Kidney epithelial cell (primary cell): ENCODE measurements around the gene EEF1A1. TPM values are rescaled to one million over a fixed set of nuclear protein-coding genes. Genes with fewer than 3 reads are reported as not detected.
"Not testable (repeated sequence)": the region's sequence is repeated elsewhere in the genome, so short reads cannot be mapped to it uniquely, and the experiment has no call there.

Experiments used
- DNase-seq: peaks from one replicate; pipeline ENCODE4 v3.0.0-alpha.2; 2010; ENCODE audit warnings: low read depth
- H3K27me3 ChIP-seq: 2 replicates; pipeline ENCODE4 v1.6.0; 2011; ENCODE audit warnings: low read length; ENCODE audit not compliant: control insufficient read depth, insufficient read depth
- H3K36me3 ChIP-seq: 2 replicates; pipeline ENCODE4 v1.5.1; 2011; ENCODE audit warnings: low read length; ENCODE audit not compliant: control insufficient read depth, insufficient read depth
- H3K4me3 ChIP-seq: 2 replicates; pipeline ENCODE4 v1.5.1; 2011; ENCODE audit warnings: low read depth, mild to moderate bottlenecking, control low read depth, low read length
- total RNA-seq: library from RNA; depleted of rRNA; stranded (reverse); fragments of >200 nt; gene quantifications from 2 replicates; pipeline ENCODE4 v1.2.3, GENCODE V29; 2015
- TF ChIP-seq, protein P1 (sequence below): IDR thresholded peaks from 2 replicates; pipeline ENCODE4 v1.5.1; 2011; ENCODE audit warnings: mild to moderate bottlenecking, moderate library complexity, low read length, control low read depth, inconsistent platforms; ENCODE audit not compliant: insufficient read depth, poor library complexity, severe bottlenecking

The EEF1A1 gene
- total RNA-seq, 1 donor from 2014 or later: 18,187 TPM

DNA sequence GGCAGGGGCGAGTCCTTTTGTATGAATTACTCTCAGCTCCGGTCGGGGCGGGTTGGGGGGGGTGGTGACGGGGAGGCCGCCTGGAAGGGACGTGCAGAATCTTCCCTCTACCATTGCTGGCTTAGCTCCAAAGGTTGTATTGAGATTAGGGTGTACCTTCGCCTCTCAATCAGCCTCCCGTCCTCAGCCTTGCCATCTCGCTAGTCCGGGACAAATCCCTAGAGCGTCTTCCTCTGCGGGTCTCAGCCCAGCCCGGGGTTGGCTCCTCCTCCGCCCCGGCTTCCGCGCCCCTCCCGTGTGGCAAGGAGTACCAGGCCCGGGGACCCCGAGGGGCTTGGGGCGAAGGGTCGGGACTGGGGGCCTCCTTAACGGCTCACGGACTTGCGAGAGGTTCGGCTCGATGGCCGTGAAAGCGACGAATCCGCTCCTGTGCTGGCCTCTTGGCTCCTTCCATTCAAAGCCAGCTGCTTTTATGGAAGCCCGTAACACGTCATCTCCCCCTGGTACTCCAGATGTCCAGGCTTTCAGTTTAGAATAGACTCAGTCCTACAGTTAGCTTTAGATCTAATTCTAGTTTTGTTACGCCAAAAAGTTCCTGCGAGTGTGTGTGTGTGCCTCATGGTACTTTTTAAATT, 636 bp upstream of the EEF1A1 start:
- Histone ChIP-seq H3K27me3 (no peaks in the 10 kb centered on the region), H3K4me3 (peak overlapping the region; percentile 62), H3K36me3 (peaks cover 7% of the 10 kb centered on the region)
- no peak for DNase-seq
- TF ChIP-seq, protein P1, sequence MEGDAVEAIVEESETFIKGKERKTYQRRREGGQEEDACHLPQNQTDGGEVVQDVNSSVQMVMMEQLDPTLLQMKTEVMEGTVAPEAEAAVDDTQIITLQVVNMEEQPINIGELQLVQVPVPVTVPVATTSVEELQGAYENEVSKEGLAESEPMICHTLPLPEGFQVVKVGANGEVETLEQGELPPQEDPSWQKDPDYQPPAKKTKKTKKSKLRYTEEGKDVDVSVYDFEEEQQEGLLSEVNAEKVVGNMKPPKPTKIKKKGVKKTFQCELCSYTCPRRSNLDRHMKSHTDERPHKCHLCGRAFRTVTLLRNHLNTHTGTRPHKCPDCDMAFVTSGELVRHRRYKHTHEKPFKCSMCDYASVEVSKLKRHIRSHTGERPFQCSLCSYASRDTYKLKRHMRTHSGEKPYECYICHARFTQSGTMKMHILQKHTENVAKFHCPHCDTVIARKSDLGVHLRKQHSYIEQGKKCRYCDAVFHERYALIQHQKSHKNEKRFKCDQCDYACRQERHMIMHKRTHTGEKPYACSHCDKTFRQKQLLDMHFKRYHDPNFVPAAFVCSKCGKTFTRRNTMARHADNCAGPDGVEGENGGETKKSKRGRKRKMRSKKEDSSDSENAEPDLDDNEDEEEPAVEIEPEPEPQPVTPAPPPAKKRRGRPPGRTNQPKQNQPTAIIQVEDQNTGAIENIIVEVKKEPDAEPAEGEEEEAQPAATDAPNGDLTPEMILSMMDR: no peak

DNA sequence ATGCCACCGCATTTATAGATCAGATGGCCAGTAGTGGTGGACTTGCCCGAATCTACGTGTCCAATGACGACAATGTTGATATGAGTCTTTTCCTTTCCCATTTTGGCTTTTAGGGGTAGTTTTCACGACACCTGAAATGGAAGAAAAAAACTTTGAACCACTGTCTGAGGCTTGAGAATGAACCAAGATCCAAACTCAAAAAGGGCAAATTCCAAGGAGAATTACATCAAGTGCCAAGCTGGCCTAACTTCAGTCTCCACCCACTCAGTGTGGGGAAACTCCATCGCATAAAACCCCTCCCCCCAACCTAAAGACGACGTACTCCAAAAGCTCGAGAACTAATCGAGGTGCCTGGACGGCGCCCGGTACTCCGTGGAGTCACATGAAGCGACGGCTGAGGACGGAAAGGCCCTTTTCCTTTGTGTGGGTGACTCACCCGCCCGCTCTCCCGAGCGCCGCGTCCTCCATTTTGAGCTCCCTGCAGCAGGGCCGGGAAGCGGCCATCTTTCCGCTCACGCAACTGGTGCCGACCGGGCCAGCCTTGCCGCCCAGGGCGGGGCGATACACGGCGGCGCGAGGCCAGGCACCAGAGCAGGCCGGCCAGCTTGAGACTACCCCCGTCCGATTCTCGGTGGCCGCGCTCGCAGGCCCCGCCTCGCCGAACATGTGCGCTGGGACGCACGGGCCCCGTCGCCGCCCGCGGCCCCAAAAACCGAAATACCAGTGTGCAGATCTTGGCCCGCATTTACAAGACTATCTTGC, 725 bp downstream of the EEF1A1 start:
- H3K27me3 ChIP-seq: no peaks in the 10 kb centered on the region
- TF ChIP-seq, protein P1: no peak
- peak overlapping the region; percentile 70 for H3K4me3 ChIP-seq
- H3K36me3 ChIP-seq: peaks cover 7% of the 10 kb centered on the region
- no peak for DNase-seq

DNA sequence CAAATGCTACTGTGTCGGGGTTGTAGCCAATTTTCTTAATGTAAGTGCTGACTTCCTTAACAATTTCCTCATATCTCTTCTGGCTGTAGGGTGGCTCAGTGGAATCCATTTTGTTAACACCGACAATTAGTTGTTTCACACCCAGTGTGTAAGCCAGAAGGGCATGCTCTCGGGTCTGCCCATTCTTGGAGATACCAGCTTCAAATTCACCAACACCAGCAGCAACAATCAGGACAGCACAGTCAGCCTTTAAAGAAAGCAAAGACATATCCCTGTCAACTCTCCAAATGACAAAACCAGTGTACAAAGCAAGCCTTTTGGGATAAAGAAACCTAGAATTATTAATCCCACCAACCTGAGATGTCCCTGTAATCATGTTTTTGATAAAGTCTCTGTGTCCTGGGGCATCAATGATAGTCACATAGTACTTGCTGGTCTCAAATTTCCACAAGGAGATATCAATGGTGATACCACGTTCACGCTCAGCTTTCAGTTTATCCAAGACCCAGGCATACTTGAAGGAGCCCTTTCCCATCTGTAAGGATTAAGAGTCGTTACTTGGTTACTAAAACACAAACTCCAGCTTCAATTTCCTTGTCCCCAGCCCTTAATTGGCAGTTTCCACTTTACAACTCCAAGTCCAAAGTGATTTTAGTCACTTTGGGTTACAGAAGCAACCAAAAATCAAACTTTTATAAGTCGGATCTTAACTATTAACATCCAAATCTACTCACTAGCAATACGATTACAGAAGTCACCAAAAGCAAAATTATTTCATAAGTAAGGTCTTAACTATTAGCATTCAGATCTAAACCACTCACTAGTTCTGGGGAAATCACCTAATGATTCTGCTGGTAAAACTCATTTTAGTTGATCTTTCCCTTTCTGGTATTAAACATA, 1.6 kb downstream of the EEF1A1 start:
- peak overlapping the region; percentile 70 for H3K4me3 ChIP-seq
- DNase-seq, H3K36me3 ChIP-seq, H3K27me3 ChIP-seq: not testable (repeated sequence)

DNA sequence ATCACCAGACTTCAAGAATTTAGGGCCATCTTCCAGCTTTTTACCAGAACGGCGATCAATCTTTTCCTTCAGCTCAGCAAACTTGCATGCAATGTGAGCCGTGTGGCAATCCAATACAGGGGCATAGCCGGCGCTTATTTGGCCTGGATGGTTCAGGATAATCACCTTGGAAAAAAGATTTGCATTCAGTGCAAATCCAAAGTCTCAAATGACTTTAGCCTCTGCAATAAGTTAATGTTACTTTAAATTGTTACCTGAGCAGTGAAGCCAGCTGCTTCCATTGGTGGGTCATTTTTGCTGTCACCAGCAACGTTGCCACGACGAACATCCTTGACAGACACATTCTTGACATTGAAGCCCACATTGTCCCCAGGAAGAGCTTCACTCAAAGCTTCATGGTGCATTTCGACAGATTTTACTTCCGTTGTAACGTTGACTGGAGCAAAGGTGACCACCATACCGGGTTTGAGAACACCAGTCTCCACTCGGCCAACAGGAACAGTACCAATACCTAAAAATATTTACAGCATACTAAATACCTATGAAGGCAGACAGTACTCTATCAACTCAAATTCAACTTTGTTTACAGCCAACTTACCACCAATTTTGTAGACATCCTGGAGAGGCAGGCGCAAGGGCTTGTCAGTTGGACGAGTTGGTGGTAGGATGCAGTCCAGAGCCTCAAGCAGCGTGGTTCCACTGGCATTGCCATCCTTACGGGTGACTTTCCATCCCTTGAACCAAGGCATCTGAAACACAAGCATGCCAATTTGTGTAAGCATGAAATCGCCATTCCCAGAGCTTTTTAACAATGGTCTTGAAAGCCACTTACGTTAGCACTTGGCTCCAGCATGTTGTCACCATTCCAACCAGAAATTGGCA, 2.5 kb downstream of the EEF1A1 start:
- H3K4me3 ChIP-seq: peak overlapping the region; percentile 70
- DNase-seq, H3K27me3 ChIP-seq, H3K36me3 ChIP-seq: not testable (repeated sequence)

DNA sequence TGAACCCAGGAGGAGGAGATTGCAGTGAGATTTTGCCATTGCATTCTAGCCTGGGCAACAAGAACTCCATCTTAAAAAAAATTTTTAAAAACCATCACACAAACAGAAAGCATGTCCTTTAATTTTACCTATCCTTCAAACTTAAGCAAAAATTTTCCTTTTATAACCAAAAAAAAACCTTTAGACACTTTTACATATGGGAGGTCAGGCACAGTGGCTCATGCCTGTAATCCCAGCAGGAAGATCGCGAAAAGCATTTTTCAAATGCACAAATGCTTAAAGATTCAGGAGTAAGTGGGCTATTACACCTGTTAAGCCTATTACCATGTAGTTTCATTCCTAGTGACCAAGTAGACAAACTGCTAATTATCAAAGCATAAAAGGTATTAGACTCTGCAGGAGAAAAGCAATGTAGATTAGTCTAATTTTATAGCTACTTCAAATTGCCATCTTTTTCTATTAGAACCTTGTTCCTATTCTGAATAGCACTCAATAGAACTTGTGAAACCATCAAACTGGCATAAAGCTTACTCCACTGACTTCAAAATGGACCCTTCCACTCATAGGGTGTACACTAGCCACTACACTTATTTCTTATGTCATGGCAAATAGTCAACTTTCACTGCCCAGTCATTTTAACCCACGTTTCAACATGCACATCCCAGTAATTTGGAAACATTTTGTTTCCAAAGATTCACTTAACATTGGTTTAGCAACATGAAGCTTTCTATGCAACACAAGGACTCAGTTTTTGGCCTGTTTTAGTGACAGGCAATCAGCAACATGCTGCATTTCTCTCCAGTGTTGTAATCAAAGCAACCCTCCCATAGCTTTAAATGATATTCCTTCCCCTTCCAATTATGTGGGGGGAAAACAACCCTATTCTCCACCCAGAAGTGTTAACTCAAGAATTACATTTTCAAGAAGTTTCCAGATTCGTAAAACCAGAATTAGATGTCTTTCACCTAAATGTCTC, 4.0 kb downstream of the EEF1A1 start:
- peaks cover 7% of the 10 kb centered on the region for H3K36me3 ChIP-seq
- DNase-seq: no peak

More for the DNA sequence above, 4.0 kb downstream of the EEF1A1 start:
- TF ChIP-seq, protein P1: no peak
- Histone ChIP-seq H3K4me3 (peak overlapping the region; percentile 23), H3K27me3 (no peaks in the 10 kb centered on the region)
